ENCODE data around the gene DHX8. TPM values are rescaled to one million over a fixed set of nuclear protein-coding genes. Genes with fewer than 3 reads are reported as not detected.
"Not testable (repeated sequence)": the region's sequence is repeated elsewhere in the genome, so short reads cannot be mapped to it uniquely, and the experiment has no call there.

DHX8 gene
- total and polyA plus RNA-seq, 4 donors = 10.9 to 21.3 (median 19.4) TPM

DNA sequence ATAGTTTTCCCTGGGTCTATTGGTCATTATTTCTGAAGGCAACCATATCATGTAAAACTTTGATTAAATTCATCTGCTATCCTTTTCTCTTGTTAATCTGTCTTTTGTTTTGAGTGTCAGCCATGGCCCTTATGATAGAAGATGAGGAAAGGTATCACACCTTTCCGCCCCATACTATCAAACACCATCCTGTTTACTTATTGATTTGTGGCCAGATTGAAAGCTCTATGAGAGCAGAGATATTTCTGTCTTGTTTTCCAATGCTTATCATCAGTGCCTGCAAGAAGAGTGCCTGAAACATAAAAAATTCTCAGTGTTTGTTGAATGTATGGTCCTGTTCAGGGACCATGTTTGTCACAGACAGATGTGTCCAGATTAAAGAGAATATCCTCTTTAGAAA is 22.6 kb upstream of the DHX8 start:
- H3K36me3 ChIP-seq (ENCODE audit: control insufficient read depth in 4 of 4, insufficient read depth in 3 of 4, low read depth in 1 of 4, low read length in 3 of 4) = no peaks in the 10 kb centered on the region
- H3K4me3 ChIP-seq (ENCODE audit: low read depth in 1 of 3, low read length in 3 of 3) = no peak overlapping the region
- WGBS = 39% methylated on average over 1 of the region's 1 CpG
- H3K4me1 ChIP-seq (ENCODE audit: control insufficient read depth in 4 of 4, insufficient read depth in 4 of 4, low read length in 3 of 4) = peaks cover 13 to 38% (median 26%) of the 10 kb centered on the region in 4 donors
- DNase-seq (ENCODE audit: low spot score) = no peak
- no peak overlapping the region for H3K9ac ChIP-seq (ENCODE audit: low read depth in 1 of 2, low read length in 2 of 2)
- no peaks in the 10 kb centered on the region for H3K27me3 ChIP-seq (ENCODE audit: control insufficient read depth in 4 of 4, insufficient read depth in 4 of 4, low read length in 3 of 4)
- H3K9me3 ChIP-seq (ENCODE audit: control insufficient read depth in 4 of 4, low read length in 3 of 4) = no peaks in the 10 kb centered on the region
- peak overlapping the region; percentile 3 to 48 for H3K27ac ChIP-seq (ENCODE audit: low read depth in 1 of 2, low read length in 2 of 2)
- TF ChIP-seq CTCF (IDR thresholded peaks at IDR 0.05; ENCODE audit: low read depth, low read length, missing input control) (no peak), HNF4G (IDR thresholded peaks at IDR 0.05) (no peak), HNF4A (conservative IDR thresholded peaks at IDR 0.05) (no peak), MAX (IDR thresholded peaks at IDR 0.05) (no peak), FOXA2 (IDR thresholded peaks at IDR 0.05) (peak; percentile 7)

- 84% methylated on average over 3 of the region's 4 CpGs for WGBS
- H3K27ac ChIP-seq (ENCODE audit: low read depth in 1 of 2, low read length in 2 of 2); H3K36me3 ChIP-seq (ENCODE audit: control insufficient read depth in 4 of 4, insufficient read depth in 3 of 4, low read depth in 1 of 4, low read length in 3 of 4); H3K4me3 ChIP-seq (ENCODE audit: low read depth in 1 of 3, low read length in 3 of 3); H3K27me3 ChIP-seq (ENCODE audit: control insufficient read depth in 4 of 4, insufficient read depth in 4 of 4, low read length in 3 of 4); DNase-seq (ENCODE audit: low spot score); H3K9ac ChIP-seq (ENCODE audit: low read depth in 1 of 2, low read length in 2 of 2); H3K9me3 ChIP-seq (ENCODE audit: control insufficient read depth in 4 of 4, low read length in 3 of 4): not testable (repeated sequence)
- peaks cover 10 to 29% (median 15%) of the 10 kb centered on the region in 4 donors for H3K4me1 ChIP-seq (ENCODE audit: control insufficient read depth in 4 of 4, insufficient read depth in 4 of 4, low read length in 3 of 4)
Observed at GRCh38 chr17:43462569-43462968, 21.2 kb upstream of the DHX8 start.

- no peaks in the 10 kb centered on the region for H3K36me3 ChIP-seq (ENCODE audit: control insufficient read depth in 4 of 4, insufficient read depth in 3 of 4, low read depth in 1 of 4, low read length in 3 of 4)
- H3K9me3 ChIP-seq (ENCODE audit: control insufficient read depth in 4 of 4, low read length in 3 of 4) = no peaks in the 10 kb centered on the region
- WGBS = 58% methylated on average over 4 of the region's 4 CpGs
- H3K27me3 ChIP-seq (ENCODE audit: control insufficient read depth in 4 of 4, insufficient read depth in 4 of 4, low read length in 3 of 4) = no peaks in the 10 kb centered on the region
- H3K4me3 ChIP-seq (ENCODE audit: low read depth in 1 of 3, low read length in 3 of 3) = peak overlapping the region in 1 of 3 donors; percentile 28
- H3K4me1 ChIP-seq (ENCODE audit: control insufficient read depth in 4 of 4, insufficient read depth in 4 of 4, low read length in 3 of 4) = peaks cover 6 to 23% (median 9%) of the 10 kb centered on the region in 4 donors
- DNase-seq (ENCODE audit: low spot score) = no peak
- H3K27ac ChIP-seq (ENCODE audit: low read depth in 1 of 2, low read length in 2 of 2) = peak overlapping the region in 1 of 2 donors; percentile 93
- H3K9ac ChIP-seq (ENCODE audit: low read depth in 1 of 2, low read length in 2 of 2) = no peak overlapping the region
- no peak for TF ChIP-seq CTCF (IDR thresholded peaks at IDR 0.05; ENCODE audit: low read depth, low read length, missing input control)
- no peak for TF ChIP-seq RAD21 (IDR thresholded peaks at IDR 0.05)
- no peak for TF ChIP-seq REST (IDR thresholded peaks at IDR 0.05)
- TF ChIP-seq SP1 (IDR thresholded peaks at IDR 0.05) = no peak
- no peak for TF ChIP-seq ZBTB33 (IDR thresholded peaks at IDR 0.05)
- TF ChIP-seq HNF4A (conservative IDR thresholded peaks at IDR 0.05) = no peak
- no peak for TF ChIP-seq EGR1 (IDR thresholded peaks at IDR 0.05; ENCODE audit: low read depth in 2 of 2)
- no peak for TF ChIP-seq MAX (IDR thresholded peaks at IDR 0.05)
- TF ChIP-seq YY1 (IDR thresholded peaks at IDR 0.05) = no peak
- no peak for TF ChIP-seq ATF3 (IDR thresholded peaks at IDR 0.05)
- no peak for TF ChIP-seq FOXA2 (IDR thresholded peaks at IDR 0.05)
- TF ChIP-seq RXRA (IDR thresholded peaks at IDR 0.05) = no peak
- no peak for TF ChIP-seq NR2F2 (IDR thresholded peaks at IDR 0.05)
- TF ChIP-seq JUND (IDR thresholded peaks at IDR 0.05) = no peak
Observed at GRCh38 chr17:43463241-43463640, 20.5 kb upstream of the DHX8 start.
